Lower lobe of right lung (tissue), 2 donors: ENCODE measurements around the gene DPYD. TPM values are rescaled to one million over a fixed set of nuclear protein-coding genes. Genes with fewer than 3 reads are reported as not detected.

Source experiments
- ATAC-seq, 2 donors: fragments of 200-7000 bp; cut with Tn5 transposase; one replicate each; pipeline ENCODE4 v1.9.1; 2020 to 2022; ENCODE audit warnings: mild to moderate bottlenecking in 2 of 2, moderate library complexity in 2 of 2
- DNase-seq: peaks from one replicate; pipeline ENCODE4 v3.0.0-alpha.2; 2020
- H3K27ac ChIP-seq: fragments of 200-600 bp; one replicate; pipeline ENCODE4 v1.8.0; 2022
- H3K27me3 ChIP-seq: fragments of 200-600 bp; one replicate; pipeline ENCODE4 v1.8.0; 2022; ENCODE audit warnings: low read depth
- H3K36me3 ChIP-seq: fragments of 200-600 bp; one replicate; pipeline ENCODE4 v1.8.0; 2022; ENCODE audit warnings: mild to moderate bottlenecking
- H3K4me1 ChIP-seq: fragments of 200-600 bp; one replicate; pipeline ENCODE4 v1.8.0; 2022
- H3K4me3 ChIP-seq: fragments of 200-600 bp; one replicate; pipeline ENCODE4 v1.8.0; 2022; ENCODE audit warnings: mild to moderate bottlenecking
- H3K9me3 ChIP-seq: fragments of 200-600 bp; one replicate; pipeline ENCODE4 v1.8.0; 2022
- intact Hi-C: fragments of 100-400 bp; cut with DNase I; formaldehyde crosslinking; loops from one replicate; pipeline ENCODE4 v1.11.0; 2022
- total RNA-seq: library from RNA; stranded (reverse); fragmentation: NEBNext Ultra II Directional; extraction: Animal tissue kit (Norgen Biotek cat#: 25700); gene quantifications from one replicate; pipeline ENCODE4 v1.2.1, GENCODE V29; 2021
- TF ChIP-seq, protein P1 (sequence below): fragments of 200-600 bp; IDR thresholded peaks from one replicate; pipeline ENCODE4 v1.8.0; 2022; ENCODE audit warnings: antibody characterized with exemption, mild to moderate bottlenecking
- donor health status: DM: no; HTN: yes; CAD: no; lungs with severe emphysema.

Gene DPYD
- total RNA-seq, 1 donor from 2014 or later, result 91.9 TPM

DNA sequence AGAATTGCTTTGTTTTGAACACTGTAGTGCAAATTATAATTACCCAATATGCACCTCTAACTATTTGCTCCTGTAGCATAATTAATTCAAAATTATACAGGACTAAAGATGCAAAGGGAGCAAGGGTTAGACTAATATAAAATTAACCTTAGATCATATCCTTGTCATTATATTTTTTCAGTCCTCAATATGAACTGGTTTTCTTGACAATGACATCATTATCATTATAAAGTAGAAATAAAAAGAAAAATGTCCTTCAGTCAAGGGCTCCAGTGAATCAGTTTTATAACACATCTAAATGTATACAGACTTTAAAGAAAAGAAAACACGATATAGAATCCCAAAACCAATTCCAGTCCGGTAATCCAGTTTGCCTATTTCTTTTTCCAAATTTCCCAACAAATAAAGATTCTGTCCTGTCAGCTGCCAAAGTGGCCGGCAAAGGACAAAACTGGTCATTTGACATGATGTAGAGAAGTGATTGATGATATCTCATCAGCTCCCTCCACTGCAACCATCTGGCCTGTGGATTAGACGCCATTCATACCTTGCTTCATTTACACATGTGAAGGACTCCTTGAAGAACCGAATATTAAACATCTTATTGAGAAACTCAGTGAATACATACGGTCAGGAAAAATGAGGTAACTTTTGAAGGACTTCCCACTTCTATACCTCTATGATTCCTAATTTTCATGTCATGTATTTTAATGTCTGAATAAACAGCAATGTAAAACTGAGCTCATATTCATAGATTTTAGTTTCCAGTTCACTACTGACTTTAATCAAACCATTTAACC, 15.5 kb downstream of the DPYD start:
- no peak for DNase-seq
- TF ChIP-seq, protein P1, sequence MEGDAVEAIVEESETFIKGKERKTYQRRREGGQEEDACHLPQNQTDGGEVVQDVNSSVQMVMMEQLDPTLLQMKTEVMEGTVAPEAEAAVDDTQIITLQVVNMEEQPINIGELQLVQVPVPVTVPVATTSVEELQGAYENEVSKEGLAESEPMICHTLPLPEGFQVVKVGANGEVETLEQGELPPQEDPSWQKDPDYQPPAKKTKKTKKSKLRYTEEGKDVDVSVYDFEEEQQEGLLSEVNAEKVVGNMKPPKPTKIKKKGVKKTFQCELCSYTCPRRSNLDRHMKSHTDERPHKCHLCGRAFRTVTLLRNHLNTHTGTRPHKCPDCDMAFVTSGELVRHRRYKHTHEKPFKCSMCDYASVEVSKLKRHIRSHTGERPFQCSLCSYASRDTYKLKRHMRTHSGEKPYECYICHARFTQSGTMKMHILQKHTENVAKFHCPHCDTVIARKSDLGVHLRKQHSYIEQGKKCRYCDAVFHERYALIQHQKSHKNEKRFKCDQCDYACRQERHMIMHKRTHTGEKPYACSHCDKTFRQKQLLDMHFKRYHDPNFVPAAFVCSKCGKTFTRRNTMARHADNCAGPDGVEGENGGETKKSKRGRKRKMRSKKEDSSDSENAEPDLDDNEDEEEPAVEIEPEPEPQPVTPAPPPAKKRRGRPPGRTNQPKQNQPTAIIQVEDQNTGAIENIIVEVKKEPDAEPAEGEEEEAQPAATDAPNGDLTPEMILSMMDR, result no peak
- Histone ChIP-seq H3K27me3 (no peaks in the 10 kb centered on the region), H3K9me3 (no peaks in the 10 kb centered on the region), H3K4me1 (peaks cover 66% of the 10 kb centered on the region), H3K4me3 (no peak overlapping the region), H3K36me3 (no peaks in the 10 kb centered on the region), H3K27ac (peak overlapping the region; percentile 34)
- no peak for ATAC-seq
- intact Hi-C loops, result no loop called here

DNA sequence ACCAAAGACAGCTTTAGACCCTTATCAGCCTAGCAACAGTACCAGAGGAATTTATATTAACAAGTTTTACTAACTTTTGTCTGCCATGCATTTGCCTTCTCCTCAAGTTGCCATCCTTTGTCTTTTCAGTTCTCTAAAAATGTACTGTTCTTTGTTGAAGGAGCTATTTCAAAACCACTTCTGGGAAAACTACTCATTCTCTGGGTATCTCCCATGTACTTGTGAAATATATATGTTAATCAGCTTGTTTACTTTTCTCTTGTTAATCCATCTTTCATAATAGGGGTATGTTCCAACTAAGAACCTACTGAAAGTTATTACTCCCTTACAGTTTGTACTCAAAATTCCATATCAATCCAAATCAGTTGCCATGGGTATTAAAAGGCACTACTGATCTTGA, 16.3 kb downstream of the DPYD start:
- Histone ChIP-seq H3K9me3 (no peaks in the 10 kb centered on the region), H3K27me3 (no peaks in the 10 kb centered on the region), H3K27ac (peak overlapping the region; percentile 34), H3K4me1 (peaks cover 69% of the 10 kb centered on the region), H3K36me3 (no peaks in the 10 kb centered on the region), H3K4me3 (no peak overlapping the region)
- no peak for DNase-seq
- ATAC-seq, result peak; percentile 34 to 61
- intact Hi-C loops, result no loop called here
- TF ChIP-seq, protein P1, result no peak

DNA sequence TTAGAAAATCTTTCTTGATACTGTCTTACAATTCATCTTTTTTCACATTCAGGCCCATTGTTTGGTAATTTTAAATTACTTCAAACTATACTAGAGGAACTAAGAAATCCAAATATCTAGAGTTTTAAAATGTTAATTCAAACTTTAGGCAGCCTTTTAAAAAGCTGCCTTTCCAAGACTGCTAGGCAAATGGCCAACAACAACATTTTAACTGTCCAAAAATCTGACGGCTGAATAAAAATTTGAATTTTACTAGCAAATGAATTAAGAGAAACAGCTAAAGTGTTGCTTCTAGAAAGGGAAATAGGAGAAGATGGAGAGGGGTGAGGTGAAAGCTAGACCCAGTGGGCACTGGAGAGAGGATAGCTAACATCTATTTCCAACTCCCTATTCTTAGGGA, 17.2 kb downstream of the DPYD start:
- TF ChIP-seq, protein P1, result no peak
- Histone ChIP-seq H3K9me3 (no peaks in the 10 kb centered on the region), H3K4me3 (no peak overlapping the region), H3K27ac (peak overlapping the region; percentile 34), H3K4me1 (peaks cover 69% of the 10 kb centered on the region), H3K36me3 (no peaks in the 10 kb centered on the region), H3K27me3 (no peaks in the 10 kb centered on the region)
- intact Hi-C loops, result no loop called here
- DNase-seq (no peak), ATAC-seq (no peak)

DNA sequence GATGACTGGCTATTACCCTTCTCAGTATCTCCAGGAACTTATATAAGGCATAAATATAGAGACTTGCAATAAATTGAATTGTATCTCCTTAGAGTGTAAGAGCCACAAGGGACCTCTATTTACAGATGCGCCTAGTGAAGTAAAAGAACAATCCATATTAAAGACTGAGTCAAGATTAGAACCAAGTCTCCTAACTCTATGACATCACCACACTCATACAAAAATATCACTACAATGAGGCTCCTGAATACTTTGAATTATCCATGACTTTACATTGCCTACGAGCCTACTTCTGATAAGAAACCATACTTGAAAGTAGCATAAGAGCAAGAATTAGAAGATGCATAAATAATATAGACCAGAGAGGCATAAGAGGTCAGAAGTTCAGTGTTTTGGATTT, 18.8 kb downstream of the DPYD start:
- Histone ChIP-seq H3K36me3 (no peaks in the 10 kb centered on the region), H3K9me3 (no peaks in the 10 kb centered on the region), H3K27me3 (no peaks in the 10 kb centered on the region), H3K27ac (no peak overlapping the region), H3K4me3 (no peak overlapping the region), H3K4me1 (peaks cover 65% of the 10 kb centered on the region)
- no peak for DNase-seq
- ATAC-seq, result no peak
- TF ChIP-seq, protein P1, result no peak
- intact Hi-C loops, result no loop called here

DNA sequence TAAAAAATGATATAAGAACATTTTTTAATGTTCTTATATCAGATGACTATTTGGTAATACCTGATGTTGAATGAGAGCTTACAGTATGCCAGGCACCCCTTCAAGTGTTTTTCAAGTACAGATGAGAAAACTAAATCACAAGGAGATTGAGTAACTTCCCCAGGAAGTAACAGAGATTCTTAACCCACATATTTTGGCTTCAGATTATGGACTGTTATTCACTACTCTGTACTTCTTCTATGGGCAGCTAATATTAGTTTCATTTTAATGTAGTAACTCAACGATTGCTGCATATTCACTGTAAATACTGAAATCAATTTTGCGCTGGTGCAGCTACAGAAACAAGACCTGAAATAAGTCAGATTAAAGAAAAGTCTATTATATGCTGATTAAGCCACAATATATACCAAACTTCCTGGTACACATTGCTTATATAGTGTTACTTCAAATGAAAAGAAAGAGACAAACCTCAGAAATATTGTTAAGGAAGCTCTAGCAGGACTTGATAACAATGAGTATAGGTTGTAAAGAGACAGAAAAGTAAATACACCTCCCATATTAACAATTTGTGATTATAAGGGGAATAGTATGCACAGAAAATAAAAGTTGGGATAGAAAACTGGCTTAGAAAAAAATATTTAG, 19.7 kb downstream of the DPYD start:
- intact Hi-C loops, result no loop called here
- Histone ChIP-seq H3K36me3 (no peaks in the 10 kb centered on the region), H3K4me1 (peaks cover 59% of the 10 kb centered on the region), H3K9me3 (no peaks in the 10 kb centered on the region), H3K27ac (peak overlapping the region; percentile 27), H3K4me3 (peak overlapping the region; percentile 22), H3K27me3 (no peaks in the 10 kb centered on the region)
- ATAC-seq, result peak; percentile 81 to 88
- TF ChIP-seq, protein P1, result no peak
- DNase-seq, result no peak
